Endothelial cell of umbilical vein (primary cell): ENCODE measurements around the gene IMPDH2. TPM values are rescaled to one million over a fixed set of nuclear protein-coding genes. Genes with fewer than 3 reads are reported as not detected.

Experiments used
- BruUV-seq: library from RNA; stranded (reverse); fragments of 400-500 nt; replicated peaks from 2 replicates; lab custom pipeline; 2021; lab: Mats Ljungman, UMichigan
- CTCF ChIA-PET: fragments of 300-600, 350-600 bp; sonication (Branson Sonifier 250); formaldehyde crosslinking; loops from one replicate; lab custom pipeline; 2021; ENCODE audit warnings: antibody characterized with exemption, inconsistent platforms; lab: Charles Lee
- POLR2A ChIA-PET: fragments of 300-600, 350-600 bp; sonication (Branson Sonifier 250); formaldehyde crosslinking; loops from one replicate; lab custom pipeline; 2021; ENCODE audit warnings: antibody characterized with exemption, inconsistent platforms; lab: Charles Lee
- DNase-seq: peaks from one replicate; pipeline ENCODE4 v3.0.0-alpha.2; 2011; ENCODE audit warnings: low read depth, low spot score
- FAIRE-seq: peaks from 2 replicates; lab custom pipeline; 2011; peaks lifted over from hg19 to GRCh38; lab: Jason Lieb, UNC
- H2AFZ ChIP-seq: 2 replicates; pipeline ENCODE4 v1.6.0; 2012; ENCODE audit warnings: low read depth, low read length, control low read depth, inconsistent platforms
- H3K27ac ChIP-seq: 2 replicates; pipeline ENCODE4 v1.5.1; 2011; ENCODE audit warnings: low read depth, mild to moderate bottlenecking, control low read depth, low read length, moderate library complexity; ENCODE audit not compliant: insufficient read depth
- H3K27me3 ChIP-seq, 2 experiments: 2 replicates each; pipeline versions ENCODE4 v1.6.0 to v1.6.1; 2011; ENCODE audit warnings: low read length in 2 of 2, mixed read lengths in 1 of 2; ENCODE audit not compliant: control insufficient read depth in 2 of 2, insufficient read depth in 2 of 2
- H3K36me3 ChIP-seq, 2 experiments: 2 replicates in 1 of 2; 3 replicates in 1 of 2; pipeline ENCODE4 v1.5.1; 2011; ENCODE audit warnings: low read length in 2 of 2, mild to moderate bottlenecking in 1 of 2, moderate library complexity in 1 of 2; ENCODE audit not compliant: control insufficient read depth in 2 of 2, insufficient read depth in 2 of 2; ENCODE audit errors: extremely low read depth in 1 of 2
- H3K4me1 ChIP-seq: 3 replicates; pipeline ENCODE4 v1.5.1; 2011; ENCODE audit warnings: mild to moderate bottlenecking, low read length; ENCODE audit not compliant: control insufficient read depth, insufficient read depth; ENCODE audit errors: extremely low read depth
- H3K4me2 ChIP-seq: 2 replicates; pipeline ENCODE4 v1.6.1; 2011; ENCODE audit warnings: low read length, control low read depth, mixed read lengths; ENCODE audit not compliant: insufficient read depth
- H3K4me3 ChIP-seq, 3 experiments: fragments of 200-600 bp in 1 of 3; sonication (generic), shearing (Covaris generic) in 1 of 3; replicated peaks in 1 of 3; 2 replicates each; pipeline ENCODE4 v1.5.1; 2011 to 2016; ENCODE audit warnings: control low read depth in 3 of 3, low read length in 3 of 3, mild to moderate bottlenecking in 2 of 3, inconsistent platforms in 1 of 3, low read depth in 1 of 3, moderate library complexity in 1 of 3; ENCODE audit not compliant: insufficient read depth in 1 of 3
- H3K79me2 ChIP-seq: 2 replicates; pipeline ENCODE4 v1.6.0; 2012; ENCODE audit warnings: low read length, inconsistent platforms; ENCODE audit not compliant: control insufficient read depth, insufficient read depth
- H3K9ac ChIP-seq: replicated peaks from 2 replicates; pipeline ENCODE3; 2011; ENCODE audit warnings: low read length, control low read depth; ENCODE audit not compliant: insufficient read depth; ENCODE audit errors: extremely low read depth
- H3K9me1 ChIP-seq: replicated peaks from 3 replicates; pipeline ENCODE4 v1.6.0; 2011; ENCODE audit warnings: mild to moderate bottlenecking, low read length; ENCODE audit not compliant: control insufficient read depth, insufficient read depth; ENCODE audit errors: extremely low read depth
- H3K9me3 ChIP-seq: replicated peaks from 2 replicates; pipeline ENCODE4 v1.5.1; 2012; ENCODE audit warnings: low read length, inconsistent platforms; ENCODE audit not compliant: control insufficient read depth, insufficient read depth
- H4K20me1 ChIP-seq: replicated peaks from 2 replicates; pipeline ENCODE3; 2011; ENCODE audit warnings: mild to moderate bottlenecking, low read length; ENCODE audit not compliant: control insufficient read depth, insufficient read depth; ENCODE audit errors: extremely low read depth
- CTCF ChIP-seq, 2 donors: IDR thresholded peaks; 1 replicate in 1 of 2; 2 replicates in 1 of 2; pipeline ENCODE4 v1.5.1; 2011; ENCODE audit warnings: low read length in 2 of 2, mild to moderate bottlenecking in 2 of 2, moderate library complexity in 2 of 2, control low read depth in 1 of 2, inconsistent platforms in 1 of 2, low read depth in 1 of 2; ENCODE audit not compliant: insufficient read depth in 1 of 2; ENCODE audit errors: extremely low read depth in 1 of 2
- EZH2 ChIP-seq: IDR thresholded peaks from 2 replicates; pipeline ENCODE4 v1.6.1; 2012; ENCODE audit warnings: borderline replicate concordance, low read depth, mild to moderate bottlenecking, moderate library complexity, low read length, inconsistent platforms; ENCODE audit not compliant: severe bottlenecking
- FOS ChIP-seq: IDR thresholded peaks from 2 replicates; pipeline ENCODE4 v1.6.1; 2011; ENCODE audit warnings: mild to moderate bottlenecking, low read length, moderate library complexity, borderline replicate concordance; ENCODE audit not compliant: insufficient read depth
- GATA2 ChIP-seq: IDR thresholded peaks from 2 replicates; pipeline ENCODE4 v1.7.0; 2011; ENCODE audit warnings: low read depth, mild to moderate bottlenecking, moderate library complexity, mixed read lengths, low read length; ENCODE audit not compliant: insufficient read length, insufficient read depth
- JUN ChIP-seq: IDR thresholded peaks from 2 replicates; pipeline ENCODE4 v1.6.1; 2011; ENCODE audit warnings: borderline replicate concordance, low read depth; ENCODE audit not compliant: insufficient read length, insufficient read depth
- MAX ChIP-seq: IDR thresholded peaks from 2 replicates; pipeline ENCODE4 v1.6.1; 2011; ENCODE audit not compliant: insufficient read depth, insufficient read length
- MYC ChIP-seq: IDR thresholded peaks from one replicate; pipeline ENCODE4 v1.6.1; 2011; ENCODE audit warnings: mild to moderate bottlenecking, low read depth, low read length
- POLR2A ChIP-seq: IDR thresholded peaks from 2 replicates; pipeline ENCODE4 v1.6.1; 2012; ENCODE audit warnings: low read depth, mild to moderate bottlenecking, control low read depth, low read length
- POLR2AphosphoS5 ChIP-seq: IDR thresholded peaks from 2 replicates; pipeline ENCODE4 v1.6.1; 2012; ENCODE audit warnings: low read depth, mild to moderate bottlenecking, control low read depth, low read length, moderate library complexity; ENCODE audit not compliant: insufficient read depth
- dilution Hi-C: fragments of 300-500 bp; cut with MboI; formaldehyde crosslinking; loops from one replicate; pipeline ENCODE4 v1.15.0; 2019; ENCODE audit warnings: low sequenced_read_pairs; ENCODE audit not compliant: extremely low pct_ligation_motif_present
- intact Hi-C: fragments of 100-400 bp; cut with micrococcal nuclease; formaldehyde crosslinking; loops from one replicate; pipeline ENCODE4 v1.10.0; 2022
- polyA plus RNA-seq, 4 experiments: library from polyadenylated mRNA; depleted of rRNA in 3 of 4; stranded (reverse) in 3 of 4; unstranded in 1 of 4; fragments of >200 nt; gene quantifications; 2 replicates each; pipeline versions ENCODE4 v1.2.1 to v1.2.3, GENCODE V29; 2011 to 2012; ENCODE audit warnings: missing spikeins in 1 of 4
- total RNA-seq: library from RNA; stranded (reverse); gene quantifications from 2 replicates; pipeline ENCODE4 v1.2.3, GENCODE V29; 2021

IMPDH2 gene
- total and polyA plus RNA-seq, 2 donors (not counting 3 experiments of a cell fraction or from before 2014, with no cell fraction given): 167 to 189 TPM

GRCh38 chr3:49001155-49001554 is 28.0 kb downstream of the IMPDH2 start:
- Histone ChIP-seq H3K9ac (no peak overlapping the region), H3K27me3 (no peaks in the 10 kb centered on the region), H3K27ac (no peak overlapping the region), H4K20me1 (no peaks in the 10 kb centered on the region), H3K4me1 (peaks cover 2% of the 10 kb centered on the region), H3K4me2 (no peak overlapping the region), H3K9me3 (no peaks in the 10 kb centered on the region), H2AFZ (no peak overlapping the region), H3K4me3 (no peak overlapping the region), H3K36me3 (no peaks in the 10 kb centered on the region), H3K9me1 (no peaks in the 10 kb centered on the region), H3K79me2 (no peaks in the 10 kb centered on the region)
- dilution Hi-C loops (no loop called here), intact Hi-C loops (no loop called here)
- DNase-seq: no peak
- TF ChIP-seq POLR2A (no peak), MAX (no peak), MYC (no peak), CTCF (IDR thresholded peaks at IDR 0.05; ENCODE audit: extremely low read depth in 1 of 2, insufficient read depth in 1 of 2, low read depth in 1 of 2, low read length in 2 of 2) (no peak), JUN (no peak), POLR2AphosphoS5 (no peak), EZH2 (no peak), FOS (no peak), GATA2 (no peak)
- ChIA-PET POLR2A (interaction anchor here (0.6 kb wide), 1 partner anchor 8 kb away, joined by 4 read pairs; no protein-coding TSS in a partner anchor), CTCF (interaction anchor here (1.6 to 2.3 kb wide), 2 partner anchors 12 to 13 kb away, joined by 6 to 8 read pairs; partner anchors contain the start of gene P4HTM)
- FAIRE-seq: no peak
- BruUV-seq: no TSS peak
